ENCODE measurements around the gene ADAM29.
A peak's percentile ranks its signal among the peaks of the same experiment; 100 is the strongest.
"Not testable (repeated sequence)": the region's sequence is repeated elsewhere in the genome, so short reads cannot be mapped to it uniquely, and the experiment has no call there.

The ADAM29 gene

DNA sequence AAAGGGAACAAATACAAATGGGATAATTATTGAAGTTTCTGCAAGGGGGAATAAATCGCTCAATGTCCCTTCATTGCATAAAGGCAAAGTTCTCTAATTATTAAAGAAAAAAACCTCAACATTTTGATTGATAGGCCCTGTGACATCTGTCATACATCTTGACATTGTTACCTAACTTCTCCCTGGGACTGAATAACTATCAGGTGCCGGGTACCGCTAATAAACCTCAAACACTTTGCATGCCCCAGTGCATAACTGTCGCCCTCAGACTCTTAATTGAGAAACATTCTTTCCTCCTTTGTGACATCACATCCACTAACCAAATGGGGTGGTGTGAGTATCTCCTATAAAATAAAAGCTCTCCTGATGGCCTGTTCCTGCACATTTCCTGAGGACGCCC lies at the start of gene ADAM29:
Gene ADAM29 (plus strand): TSS at position 301 of the 400 bp plus-strand sequence. CDS start 57,168 bp downstream, outside the sequence.
- no peak for DNase-seq

DNA sequence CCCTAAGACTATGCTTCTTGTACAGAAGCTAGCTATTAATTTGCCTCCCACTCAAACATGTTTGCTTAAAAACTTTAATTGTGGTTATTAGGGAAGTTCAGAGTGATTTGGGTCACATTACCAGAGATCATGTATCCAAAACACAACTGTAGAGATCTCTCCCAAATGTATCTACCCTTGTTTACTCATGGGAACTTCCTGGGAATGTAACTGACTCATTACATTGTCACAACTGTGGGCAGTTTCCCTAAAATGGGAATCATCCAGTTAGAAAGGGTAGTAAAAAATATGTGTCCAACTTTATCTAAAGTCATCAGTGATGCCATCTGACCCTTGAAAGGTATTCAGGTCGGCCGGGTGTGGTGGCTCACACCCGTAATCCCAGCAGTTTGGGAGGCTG lies 48.8 kb upstream of the ADAM29 start:
- DNase-seq, result no peak

DNA sequence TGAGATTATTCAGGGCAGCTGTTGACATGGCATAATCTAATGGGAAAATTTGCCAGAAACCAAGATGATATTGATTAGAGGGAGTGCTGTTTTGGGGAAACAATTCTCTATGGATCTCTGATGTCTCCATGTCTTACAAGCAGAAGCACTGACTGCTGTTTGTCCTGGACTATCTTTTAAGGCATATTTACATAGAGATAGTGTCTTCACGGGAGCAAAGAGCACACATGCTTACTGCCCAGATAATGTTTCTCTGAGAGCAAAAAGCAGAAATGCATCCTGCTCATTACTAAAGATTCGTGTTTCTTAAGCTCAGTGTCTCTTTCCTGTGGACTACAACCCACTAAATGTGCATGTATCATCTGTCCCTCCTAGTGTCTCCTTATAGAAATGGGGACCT lies 47.8 kb upstream of the ADAM29 start:
- DNase-seq, result no peak

DNA sequence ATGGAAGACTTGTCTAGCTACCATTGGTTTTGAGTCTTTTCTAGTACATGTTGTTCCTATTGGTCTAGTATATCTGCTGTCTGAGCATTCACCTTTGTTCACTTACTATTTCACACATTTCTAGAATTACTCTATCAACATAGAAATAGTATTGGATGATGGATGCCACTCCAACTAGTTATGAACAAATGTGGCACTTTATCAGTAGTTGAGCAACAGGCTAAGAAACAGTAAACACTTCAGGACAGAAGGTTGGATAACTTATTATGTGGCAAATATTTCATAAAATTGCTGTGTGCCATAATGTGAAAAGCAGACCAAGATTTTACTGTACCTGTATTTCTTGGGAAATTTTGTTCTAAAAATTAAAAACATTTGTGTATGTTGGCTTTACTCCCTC lies 46.8 kb upstream of the ADAM29 start:
- DNase-seq, result no peak

DNA sequence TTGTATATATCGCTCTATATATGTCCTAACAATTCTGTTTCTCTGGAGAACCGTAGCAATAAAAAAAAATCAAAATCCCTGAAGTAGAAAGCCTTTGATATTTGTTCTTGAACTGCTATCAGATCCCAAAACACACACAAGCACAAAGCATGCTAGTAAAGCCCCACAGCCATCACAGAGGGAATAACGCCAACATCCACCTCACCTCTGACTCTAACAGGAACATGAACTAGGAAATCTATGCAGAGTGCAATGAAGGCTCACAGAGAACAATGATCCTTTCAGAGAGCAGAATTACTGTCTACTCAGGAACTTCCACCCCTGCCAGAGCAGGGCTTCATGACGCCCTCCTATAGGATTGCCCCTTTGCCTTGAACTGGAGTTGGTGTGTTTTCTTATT lies 45.0 kb upstream of the ADAM29 start:
- not testable (repeated sequence) for DNase-seq

DNA sequence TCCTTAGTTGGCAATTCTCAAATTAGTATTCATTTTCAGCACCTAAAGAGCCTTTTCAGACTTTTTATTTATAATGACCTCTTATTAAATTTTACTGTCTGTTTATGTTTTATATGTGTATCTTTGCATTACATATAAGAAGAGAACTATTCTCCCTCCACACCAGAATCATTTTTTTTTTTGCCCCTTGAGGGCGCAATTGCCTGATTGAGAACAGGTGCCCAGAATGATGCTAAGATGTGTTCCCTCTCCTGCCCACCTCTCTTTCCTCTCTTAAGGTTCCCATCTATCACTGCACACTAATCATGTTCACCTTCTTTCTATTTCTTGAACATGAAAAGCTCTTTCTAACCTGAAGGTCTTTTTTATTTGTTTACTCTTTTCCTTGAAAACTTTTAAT lies 44.2 kb upstream of the ADAM29 start:
- peak; percentile 0 for DNase-seq

DNA sequence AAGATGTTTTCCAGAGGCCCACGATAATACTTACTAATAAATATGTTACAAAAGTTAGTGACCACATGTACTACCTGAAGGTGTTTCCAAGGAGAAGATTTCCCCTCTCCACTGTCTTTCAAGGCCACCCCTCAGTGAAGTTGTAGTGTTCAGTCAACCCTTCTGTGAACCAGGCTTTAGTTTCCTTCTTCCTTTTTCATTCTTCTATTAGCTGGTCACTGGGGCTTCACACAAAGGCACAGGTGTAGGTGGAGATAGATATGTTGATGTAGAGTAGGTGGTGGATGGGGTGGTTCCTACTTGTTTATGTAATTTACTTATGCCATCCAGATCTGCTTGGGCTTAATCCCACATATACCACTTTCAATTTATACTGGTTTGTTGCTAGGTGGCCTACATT lies 43.3 kb upstream of the ADAM29 start:
- DNase-seq, result no peak

DNA sequence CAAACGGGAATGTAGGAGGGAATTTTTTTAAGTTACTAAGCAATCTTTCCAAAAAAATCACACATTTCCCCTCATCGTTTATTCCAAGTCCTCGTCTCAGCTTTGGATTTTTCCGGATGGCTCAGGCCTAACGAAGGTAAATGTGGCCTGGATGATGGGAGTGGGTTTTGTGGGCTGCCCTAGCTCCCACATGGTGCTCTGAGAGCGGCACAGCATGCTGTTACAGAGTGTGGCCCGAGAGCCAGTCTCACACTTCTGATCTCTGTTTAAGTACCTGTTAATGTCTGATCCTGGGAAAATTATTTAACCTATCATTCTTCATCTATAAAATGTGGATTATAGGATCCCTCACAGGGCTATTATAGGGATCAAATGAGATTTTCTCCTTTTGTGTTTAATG lies 38.2 kb upstream of the ADAM29 start:
- no peak for DNase-seq

DNA sequence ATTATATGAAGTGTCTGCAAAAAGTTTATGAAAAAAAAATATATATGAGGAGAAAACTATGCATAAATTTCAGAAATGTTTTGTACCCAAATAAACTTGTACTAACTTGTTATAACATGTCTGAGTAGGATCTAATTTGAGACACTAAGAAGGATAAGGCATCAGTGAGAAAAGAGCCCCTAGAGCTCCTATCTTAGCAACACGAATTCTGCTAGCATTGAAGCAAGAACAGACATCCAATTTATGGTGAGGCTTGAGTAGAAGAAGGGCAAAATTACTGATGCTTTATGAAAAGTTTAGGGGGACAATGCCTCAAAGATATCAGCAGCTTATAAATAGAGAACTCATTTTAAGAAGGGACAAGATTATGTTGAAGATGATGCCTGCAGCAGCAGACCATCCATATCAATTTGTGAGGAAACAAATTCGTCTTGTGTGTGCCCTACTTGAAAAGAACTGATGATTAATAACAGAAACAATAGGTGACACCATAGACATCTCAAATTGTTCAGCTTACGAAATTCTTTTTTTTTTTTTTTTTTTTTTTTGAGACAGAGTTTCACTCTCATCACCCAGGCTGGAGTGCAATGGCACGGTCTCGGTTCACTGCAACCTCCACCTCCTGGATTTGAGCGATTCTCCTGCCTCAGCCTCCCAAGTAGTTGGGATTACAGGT lies 35.7 kb upstream of the ADAM29 start:
- DNase-seq, result no peak

DNA sequence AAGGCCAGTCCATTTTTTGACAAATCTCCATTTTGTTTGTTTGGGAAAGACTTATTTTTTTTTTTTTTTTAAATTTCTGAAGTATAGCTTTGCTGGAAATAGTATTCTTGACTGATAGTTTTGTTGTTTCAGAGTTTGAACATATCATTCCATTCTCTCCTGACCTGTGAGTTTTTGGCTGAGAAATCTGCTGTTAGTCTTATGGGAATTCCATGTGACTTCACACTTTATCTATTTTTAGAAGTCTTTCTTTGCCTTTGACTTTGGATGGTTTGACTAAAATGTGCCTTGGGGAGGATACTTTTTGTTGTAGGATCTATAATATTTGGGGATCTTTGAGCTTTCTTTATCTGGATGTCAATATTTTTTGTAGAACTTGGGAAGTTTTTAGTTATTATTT lies 10.7 kb upstream of the ADAM29 start:
- DNase-seq, result no peak

DNA sequence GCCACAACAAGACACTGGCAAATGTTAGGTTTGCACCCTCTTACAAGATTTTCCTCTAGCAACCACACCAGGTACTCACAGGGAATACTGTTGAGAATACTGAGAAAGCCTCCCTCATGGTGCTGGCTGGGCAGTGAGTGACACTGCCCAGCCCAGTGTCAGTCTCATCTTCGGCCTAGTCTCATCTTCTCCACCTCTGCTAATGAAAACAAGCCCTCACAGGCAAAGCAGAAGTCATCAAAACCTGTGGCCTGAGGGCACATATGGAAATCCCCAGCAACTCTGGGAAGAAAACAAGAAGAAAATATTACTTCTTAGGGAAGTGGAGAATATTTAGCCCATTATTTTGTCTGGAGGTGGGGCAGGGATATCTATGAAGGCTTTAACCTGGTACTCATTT lies 7.9 kb upstream of the ADAM29 start:
- DNase-seq, result no peak

DNA sequence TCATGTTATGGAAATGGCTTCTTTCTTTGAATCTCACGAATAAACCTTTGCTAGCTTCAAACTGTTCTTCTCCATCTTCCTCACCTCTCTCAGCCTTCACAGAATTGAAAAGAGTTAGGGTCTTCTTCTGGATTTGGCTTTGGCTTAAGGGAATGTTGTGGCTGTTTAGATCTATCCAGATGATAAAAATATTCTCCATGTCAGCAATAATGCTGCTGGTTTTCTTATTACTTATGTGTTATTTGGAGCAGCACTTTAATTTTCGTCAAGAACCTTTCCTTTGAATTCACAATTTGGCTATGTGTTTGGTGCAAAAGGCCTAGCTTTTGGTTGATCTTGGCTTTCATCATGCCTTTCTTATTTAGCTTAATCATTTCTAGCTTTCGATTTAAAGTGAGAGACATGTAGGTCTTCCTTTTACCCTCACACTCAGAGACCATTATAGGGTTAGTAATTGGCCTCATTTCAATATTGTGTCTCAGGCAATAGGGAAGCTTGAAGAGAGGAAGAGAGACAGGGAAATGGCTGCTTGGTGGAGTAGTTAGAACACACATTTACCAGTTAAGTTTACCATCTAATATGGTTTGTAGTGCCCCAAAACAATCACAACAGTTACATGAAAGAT lies 5.1 kb upstream of the ADAM29 start:
- no peak for DNase-seq

DNA sequence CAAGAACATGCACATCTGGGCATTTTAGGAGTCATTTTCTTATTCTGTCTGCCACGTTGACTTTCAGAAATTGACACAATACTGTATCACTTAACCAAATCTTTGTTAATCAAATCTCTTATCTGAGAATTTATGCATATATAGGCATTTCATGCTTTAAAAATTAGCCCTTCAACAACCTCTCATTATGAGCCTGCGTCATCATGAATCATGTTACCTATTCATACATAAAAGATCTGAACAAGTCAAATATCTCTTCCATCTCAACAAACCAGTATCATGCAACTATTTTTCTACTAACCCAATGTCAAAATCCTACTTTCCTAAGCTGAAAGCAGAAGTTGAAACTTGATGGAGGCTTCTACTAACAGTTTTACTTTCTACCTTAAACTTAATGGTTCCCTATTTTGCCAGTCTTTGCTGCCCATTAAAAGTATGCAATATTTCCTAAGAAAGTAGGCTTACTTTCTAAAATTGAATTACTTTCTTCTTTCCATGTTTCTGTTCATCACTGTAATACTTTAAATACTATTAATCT lies 1.8 kb downstream of the ADAM29 start:
- no peak for DNase-seq

DNA sequence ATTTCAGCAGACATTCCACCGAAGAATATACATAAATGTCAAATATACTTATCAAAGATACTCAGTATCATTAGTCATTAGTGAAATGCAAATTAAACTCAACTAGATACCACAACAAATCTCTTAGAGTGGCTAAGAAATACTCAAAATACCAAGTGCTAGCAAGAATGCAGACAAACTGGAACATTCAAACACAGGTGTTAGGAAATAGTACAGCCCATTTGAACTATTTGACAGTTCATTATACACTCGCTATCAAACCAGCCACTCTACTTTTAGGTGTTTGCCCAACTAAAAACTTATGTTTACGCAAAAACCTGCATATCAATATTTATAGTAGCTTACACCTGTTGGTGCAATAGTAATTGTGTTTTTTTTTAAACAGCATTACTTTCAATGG lies 8.8 kb downstream of the ADAM29 start:
- no peak for DNase-seq

DNA sequence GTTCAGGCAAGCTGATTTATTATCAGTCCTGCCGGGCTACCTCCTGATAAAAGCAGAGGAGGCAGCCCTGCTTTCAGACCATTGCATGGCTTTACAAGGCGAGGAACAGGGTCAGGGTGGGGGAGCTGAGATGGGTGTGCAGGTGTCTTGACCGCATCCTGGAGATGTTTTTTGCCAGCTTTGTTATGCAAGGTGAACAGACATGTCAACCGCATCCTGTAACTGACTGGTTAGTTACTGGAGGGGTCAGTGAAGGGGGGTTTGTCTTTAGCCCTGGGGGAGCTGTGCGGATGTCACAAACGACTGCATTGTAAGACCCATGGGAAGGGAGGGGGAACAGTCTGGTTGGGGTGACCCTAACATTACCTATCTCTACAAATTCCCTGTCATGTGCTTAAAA lies 10.0 kb downstream of the ADAM29 start:
- no peak for DNase-seq

DNA sequence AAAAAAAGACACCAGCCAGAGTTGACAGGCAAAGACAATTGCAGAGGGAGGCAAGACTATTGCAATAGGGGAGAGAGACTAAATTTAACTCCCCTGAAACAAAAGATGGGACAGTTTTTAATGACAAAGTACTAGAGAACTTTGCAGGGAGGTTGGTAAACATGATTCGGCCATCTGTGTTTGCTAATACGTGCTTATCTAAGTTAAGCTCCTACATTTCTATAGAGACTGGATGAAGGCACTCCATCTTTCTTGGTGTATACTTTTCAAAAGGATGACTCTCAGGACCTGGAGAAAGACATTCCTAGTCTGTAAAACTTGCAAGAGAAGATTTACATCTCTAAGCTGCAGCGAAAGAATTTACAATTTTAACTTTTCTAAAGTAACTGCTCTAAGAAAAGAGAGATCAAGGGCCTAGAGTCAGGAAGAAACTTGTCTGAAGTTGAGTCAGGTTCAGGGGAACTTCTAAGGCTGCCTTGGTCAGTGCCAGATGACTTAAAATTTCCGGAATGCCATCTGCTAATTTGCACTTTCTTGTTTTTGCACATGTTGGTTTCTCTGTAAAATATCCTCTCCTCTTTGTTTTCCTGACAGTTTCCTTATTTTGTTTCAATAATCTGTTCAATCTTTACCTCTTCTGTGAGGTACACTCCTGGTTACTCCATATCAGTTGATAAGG lies 10.6 kb downstream of the ADAM29 start:
- DNase-seq, result no peak

DNA sequence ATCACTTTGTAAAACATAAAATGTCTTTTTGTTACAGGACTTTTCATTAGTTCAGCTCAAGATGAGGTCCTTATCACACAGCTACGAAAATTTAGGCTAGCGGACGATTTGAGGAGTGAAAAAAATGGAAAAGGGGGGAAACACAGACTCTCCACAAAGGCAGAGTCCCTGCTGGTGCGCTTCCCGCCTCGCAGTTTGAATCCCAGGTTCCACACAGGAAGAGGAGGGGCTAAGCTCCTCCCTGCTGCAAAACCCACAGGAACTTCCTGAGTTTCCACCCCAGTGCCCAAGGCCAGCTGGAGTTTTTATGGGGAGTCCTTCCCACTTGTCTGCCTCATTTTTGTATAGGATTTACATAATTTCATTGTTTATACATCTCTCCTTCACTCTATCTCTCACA lies 11.2 kb downstream of the ADAM29 start:
- DNase-seq, result no peak

DNA sequence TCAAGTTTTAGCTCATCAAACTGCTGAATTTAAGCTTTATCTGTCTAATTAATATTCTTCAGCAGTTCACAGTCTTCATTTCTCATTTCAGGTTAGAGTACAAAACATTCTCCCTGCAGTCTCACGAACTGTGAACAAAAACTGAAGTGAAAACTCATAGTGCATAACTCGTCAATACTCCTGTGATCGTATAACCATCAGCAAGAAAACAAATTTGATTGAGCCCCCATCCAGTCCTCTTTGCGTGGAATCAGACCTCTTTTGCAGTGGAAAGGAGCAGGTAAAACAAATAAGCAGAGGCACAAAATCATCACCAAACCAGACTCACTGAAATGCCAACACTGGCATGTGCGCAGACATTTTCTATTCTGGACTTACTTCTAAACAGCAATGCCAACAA lies 12.7 kb downstream of the ADAM29 start:
- no peak for DNase-seq

DNA sequence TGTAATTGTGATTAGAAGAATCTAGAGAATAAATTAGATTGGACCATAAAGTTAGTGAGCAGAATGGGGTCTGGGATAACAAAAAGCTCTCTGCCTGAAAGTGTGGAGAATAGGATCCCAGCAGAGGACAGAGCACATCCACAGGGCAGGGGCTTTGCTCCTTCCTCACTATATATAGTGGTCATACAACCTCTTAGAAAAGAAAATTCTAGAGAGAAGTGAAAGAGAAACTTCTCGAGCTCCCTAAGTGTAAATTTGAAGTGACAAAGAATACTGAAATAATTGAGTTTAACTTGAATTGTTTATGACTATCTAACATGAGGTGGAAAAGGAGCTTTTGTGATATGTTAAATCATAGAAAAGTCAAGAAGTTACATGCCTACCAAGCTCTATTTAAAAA lies 14.9 kb downstream of the ADAM29 start:
- no peak for DNase-seq

DNA sequence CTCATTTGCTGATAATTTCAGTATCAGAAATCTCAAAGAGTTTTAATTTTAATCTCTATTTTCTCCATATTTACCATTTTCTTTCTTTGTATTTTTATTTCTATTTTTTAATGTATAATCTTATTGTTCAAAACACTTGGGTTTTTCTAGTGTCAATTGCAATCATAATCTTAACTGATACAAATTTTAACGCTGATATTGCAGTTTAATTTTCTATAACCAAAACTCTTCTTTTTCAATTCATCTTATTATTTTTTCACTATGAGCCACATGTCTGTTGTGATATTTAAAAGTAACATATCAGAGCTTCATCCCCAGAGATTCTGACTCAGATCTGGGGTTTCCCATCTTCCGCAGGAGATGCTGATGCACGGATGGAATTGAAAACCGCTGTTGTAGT lies 16.2 kb downstream of the ADAM29 start:
- no peak for DNase-seq

DNA sequence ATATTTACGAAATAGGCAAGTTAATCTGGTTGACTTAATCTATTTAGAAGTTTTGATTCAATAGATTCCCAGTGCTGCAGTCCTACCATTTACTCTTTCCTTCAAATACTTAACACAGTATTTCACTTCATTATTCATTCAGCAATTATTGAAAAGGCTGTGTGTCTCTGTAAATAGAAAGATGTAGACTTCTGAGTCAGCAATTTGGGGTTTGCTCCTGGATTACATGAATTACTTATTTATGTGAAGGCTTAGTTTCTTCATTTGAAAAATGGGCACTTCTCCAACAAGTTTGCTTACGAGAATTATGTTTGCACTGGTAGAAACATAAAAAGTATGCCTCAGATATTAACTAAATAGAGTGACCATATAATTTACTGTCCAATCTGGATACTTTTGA lies 17.4 kb downstream of the ADAM29 start:
- DNase-seq, result no peak

DNA sequence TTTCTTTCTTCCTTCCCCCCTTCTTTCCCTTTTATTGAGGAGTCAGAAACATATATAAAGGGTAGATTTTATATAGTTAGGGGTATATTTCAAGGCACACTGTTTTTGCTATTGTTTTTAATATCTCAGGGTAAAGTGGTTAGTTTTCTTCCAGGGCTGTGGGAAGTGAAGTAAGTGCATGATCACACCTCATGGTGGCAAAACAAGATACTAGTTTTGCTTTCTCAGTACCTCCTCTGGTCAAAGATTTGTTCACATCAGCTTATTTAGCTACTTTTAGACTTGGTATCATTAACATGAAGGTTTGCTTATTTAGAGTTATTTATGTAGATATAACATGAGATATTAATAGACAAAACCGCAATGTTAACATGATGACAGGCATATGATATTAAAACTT lies 21.8 kb downstream of the ADAM29 start:
- DNase-seq, result no peak

DNA sequence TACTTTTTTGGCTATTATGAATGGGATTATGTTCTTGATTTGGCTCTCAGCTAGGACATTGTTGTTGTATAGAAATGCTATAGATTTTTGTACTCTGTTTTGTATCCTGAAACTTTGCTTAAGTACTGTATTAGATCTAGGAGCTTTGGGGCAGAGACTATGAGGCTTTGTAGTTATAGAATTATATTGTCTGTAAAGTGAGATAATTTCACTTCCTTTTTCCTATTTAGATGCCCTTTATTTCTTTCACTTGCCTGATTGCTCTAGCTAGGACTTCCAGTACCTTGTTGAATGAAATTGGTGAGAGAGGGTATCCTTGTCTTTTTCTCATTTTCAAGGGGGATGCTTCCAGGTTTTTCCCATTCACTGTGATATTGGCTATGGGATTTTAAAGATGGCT lies 28.1 kb downstream of the ADAM29 start:
- no peak for DNase-seq

DNA sequence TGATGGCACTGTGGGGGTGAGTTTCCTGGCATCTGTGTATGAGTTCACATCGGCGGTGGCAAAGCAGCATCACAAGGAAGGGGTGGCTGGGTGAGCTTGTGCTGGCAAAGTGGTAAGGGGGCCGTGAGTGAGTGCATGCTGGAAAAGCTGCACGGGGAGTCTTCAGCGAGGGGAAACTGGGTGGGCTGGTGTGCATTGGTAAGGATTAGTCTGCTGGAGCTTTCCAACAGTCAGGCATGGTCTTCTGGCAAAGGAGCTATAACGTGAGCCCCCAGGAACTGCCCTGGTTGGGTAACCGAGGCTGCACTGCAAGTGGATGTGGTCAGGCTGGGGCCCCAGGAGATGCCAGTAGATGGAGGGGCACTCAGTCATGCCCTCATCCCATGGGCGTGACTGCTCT lies 30.7 kb downstream of the ADAM29 start:
- no peak for DNase-seq

Measured in NCI-H345 (cell line).